Stomach (tissue), 9 donors: ENCODE results near the gene CPXM2. TPM values are rescaled to one million over a fixed set of nuclear protein-coding genes. Genes with fewer than 3 reads are reported as not detected.

Experiments
- DNase-seq, 2 donors: peaks; one replicate each; pipeline versions ENCODE4 v3.0.0 to v3.0.0-alpha.2; 2013 to 2019
- H3K27ac ChIP-seq, 5 donors: fragments of 200-600 bp in 4 of 5; sonication (generic) in 4 of 5; one replicate each; pipeline ENCODE4 v1.5.1; 2013 to 2019; ENCODE audit warnings: mild to moderate bottlenecking in 1 of 5, moderate library complexity in 1 of 5
- H3K27me3 ChIP-seq, 3 donors: fragments of 200-600 bp; sonication (generic); one replicate each; pipeline ENCODE4 v1.5.1; 2017 to 2019; ENCODE audit warnings: mixed run types in 1 of 3
- H3K36me3 ChIP-seq, 4 donors: fragments of 200-600 bp; sonication (generic); 1 replicate in 3 of 4; 2 replicates in 1 of 4; pipeline ENCODE4 v1.5.1; 2016 to 2019
- H3K4me1 ChIP-seq, 4 donors: fragments of 200-600 bp; sonication (generic); one replicate each; pipeline ENCODE4 v1.5.1; 2016 to 2019
- H3K4me3 ChIP-seq, 4 donors: fragments of 200-600 bp; sonication (generic) in 3 of 4; one replicate each; pipeline ENCODE4 v1.5.1; 2016 to 2019; ENCODE audit warnings: mild to moderate bottlenecking in 1 of 4
- H3K9me3 ChIP-seq, 4 donors: fragments of 200-600 bp; sonication (generic); one replicate each; pipeline ENCODE4 v1.5.1; 2016 to 2019
- EP300 ChIP-seq: sonication (generic); formaldehyde crosslinking; IDR thresholded peaks from one replicate; pipeline ENCODE4 v1.6.1; 2017; ENCODE audit warnings: antibody characterized with exemption
- POLR2A ChIP-seq, 4 donors: fragments of 450-650 bp; IDR thresholded peaks; one replicate each; pipeline ENCODE4 v1.6.1; 2016; ENCODE audit warnings: antibody characterized with exemption in 4 of 4, control low read depth in 2 of 4, mild to moderate bottlenecking in 1 of 4, moderate library complexity in 1 of 4
- POLR2AphosphoS5 ChIP-seq, 3 donors: sonication (generic); formaldehyde crosslinking; IDR thresholded peaks; one replicate each; pipeline ENCODE4 v1.6.1; 2016; ENCODE audit warnings: antibody characterized with exemption in 3 of 3
- WGBS, 5 donors: extraction: QIAGEN DNeasy Blood & Tissue Kit in 3 of 5; methylation state at CpG; one replicate each; pipeline versions ENCODE4 v1.1.5 to v1.1.7; 2013 to 2018; 5-methylcytosine and 5-hydroxymethylcytosine counted together
- intact Hi-C: fragments of 100-400 bp; cut with DNase I; formaldehyde crosslinking; loops from one replicate; pipeline ENCODE4 v1.15.1; 2023; ENCODE audit warnings: low total_unique reads
- polyA plus RNA-seq, 3 donors: library from polyadenylated mRNA; stranded (reverse); fragments of 200-250 nt; gene quantifications; one replicate each; pipeline ENCODE4 v1.2.3, GENCODE V29; 2013
- total RNA-seq, 5 donors: library from RNA; depleted of rRNA; stranded (reverse); fragments of >200 nt; gene quantifications; one replicate each; pipeline versions ENCODE4 v1.1.0 to v1.2.3, GENCODE V29; 2014 to 2016
- TF ChIP-seq, protein P1 (sequence below), 7 experiments: fragments of 450-650 bp in 4 of 7; fragments of 200-600 bp in 3 of 7; sonication (generic) in 3 of 7; IDR thresholded peaks; one replicate each; pipeline ENCODE4 v1.5.1; 2016 to 2019; ENCODE audit warnings: antibody characterized with exemption in 7 of 7, control low read depth in 2 of 7, mild to moderate bottlenecking in 1 of 7
- donor health status: healthy with polysubstance abuse.
- donor health status: Bipolar disorder and iron deficiency.
- donor health status: healthy.

Gene CPXM2
- total and polyA plus RNA-seq, 8 donors: 0.46 to 33.5 (median 9.9) TPM

DNA sequence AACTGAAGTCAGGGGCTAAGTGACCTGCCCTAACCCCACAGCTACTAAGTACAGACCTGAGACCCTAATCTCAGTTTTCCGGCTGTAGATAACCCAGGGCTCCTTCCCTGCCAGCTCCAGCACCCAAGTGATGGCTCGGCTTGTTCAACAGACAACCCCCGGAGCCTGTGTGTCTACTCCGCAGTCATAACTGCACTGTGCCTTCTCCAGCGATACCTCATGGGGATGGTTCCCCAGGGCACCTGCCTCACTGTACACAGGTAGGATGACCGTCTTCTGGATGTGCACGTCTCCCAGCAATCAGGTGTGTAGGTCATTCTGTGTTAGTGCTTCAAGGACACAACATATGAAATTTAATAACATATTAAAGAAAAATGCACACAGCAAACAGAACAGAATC is 37.1 kb downstream of the CPXM2 start:
- WGBS, 5 donors: 54 to 72% (median 66%) methylated on average over 7 of the region's 7 CpGs
- no peak for DNase-seq

DNA sequence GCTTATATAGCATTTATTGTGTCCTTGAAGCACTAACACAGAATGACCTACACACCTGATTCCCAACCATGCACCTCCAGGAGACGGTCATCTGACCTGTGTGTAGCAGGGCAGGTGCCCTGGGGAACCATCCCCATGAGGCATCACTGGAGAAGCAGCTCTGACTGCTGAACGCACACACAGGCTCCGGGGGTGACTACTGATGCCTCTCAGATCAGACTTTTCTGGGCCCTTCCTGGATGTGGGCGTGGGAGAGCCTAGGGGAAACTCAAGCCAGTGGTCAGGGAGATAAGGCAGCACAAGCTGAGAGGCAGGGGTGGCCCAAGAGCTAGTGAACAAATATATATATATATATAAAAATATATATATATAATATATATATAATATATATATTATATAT is 37.6 kb downstream of the CPXM2 start:
- Histone ChIP-seq H3K27me3 (no peaks in the 10 kb centered on the region), H3K27ac (peak overlapping the region in 1 of 5 donors; percentile 51), H3K4me1 (peaks cover 0 to 20% (median 0%) of the 10 kb centered on the region in 4 donors), H3K9me3 (no peaks in the 10 kb centered on the region), H3K4me3 (no peak overlapping the region), H3K36me3 (no peaks in the 10 kb centered on the region)
- DNase-seq: no peak
- WGBS, 5 donors: 39 to 55% (median 54%) methylated on average over 4 of the region's 4 CpGs
- intact Hi-C loops: no loop called here
- TF ChIP-seq EP300 (no peak), POLR2A (IDR thresholded peaks at IDR 0.05) (no peak), POLR2AphosphoS5 (IDR thresholded peaks at IDR 0.05) (no peak)
- TF ChIP-seq, protein P1, sequence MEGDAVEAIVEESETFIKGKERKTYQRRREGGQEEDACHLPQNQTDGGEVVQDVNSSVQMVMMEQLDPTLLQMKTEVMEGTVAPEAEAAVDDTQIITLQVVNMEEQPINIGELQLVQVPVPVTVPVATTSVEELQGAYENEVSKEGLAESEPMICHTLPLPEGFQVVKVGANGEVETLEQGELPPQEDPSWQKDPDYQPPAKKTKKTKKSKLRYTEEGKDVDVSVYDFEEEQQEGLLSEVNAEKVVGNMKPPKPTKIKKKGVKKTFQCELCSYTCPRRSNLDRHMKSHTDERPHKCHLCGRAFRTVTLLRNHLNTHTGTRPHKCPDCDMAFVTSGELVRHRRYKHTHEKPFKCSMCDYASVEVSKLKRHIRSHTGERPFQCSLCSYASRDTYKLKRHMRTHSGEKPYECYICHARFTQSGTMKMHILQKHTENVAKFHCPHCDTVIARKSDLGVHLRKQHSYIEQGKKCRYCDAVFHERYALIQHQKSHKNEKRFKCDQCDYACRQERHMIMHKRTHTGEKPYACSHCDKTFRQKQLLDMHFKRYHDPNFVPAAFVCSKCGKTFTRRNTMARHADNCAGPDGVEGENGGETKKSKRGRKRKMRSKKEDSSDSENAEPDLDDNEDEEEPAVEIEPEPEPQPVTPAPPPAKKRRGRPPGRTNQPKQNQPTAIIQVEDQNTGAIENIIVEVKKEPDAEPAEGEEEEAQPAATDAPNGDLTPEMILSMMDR (IDR thresholded peaks at IDR 0.05): no peak

More for the DNA sequence above, 37.1 kb downstream of the CPXM2 start:
- intact Hi-C loops: no loop called here
- H3K4me3 ChIP-seq: no peak overlapping the region
- no peaks in the 10 kb centered on the region for H3K27me3 ChIP-seq
- no peaks in the 10 kb centered on the region for H3K36me3 ChIP-seq
- TF ChIP-seq, protein P1 (IDR thresholded peaks at IDR 0.05): no peak
- TF ChIP-seq POLR2AphosphoS5 (IDR thresholded peaks at IDR 0.05): no peak
- TF ChIP-seq POLR2A (IDR thresholded peaks at IDR 0.05): no peak
- TF ChIP-seq EP300: no peak
- H3K27ac ChIP-seq: peak overlapping the region in 1 of 5 donors; percentile 93
- H3K9me3 ChIP-seq: no peaks in the 10 kb centered on the region
- H3K4me1 ChIP-seq: peaks cover 0 to 20% (median 0%) of the 10 kb centered on the region in 4 donors

DNA sequence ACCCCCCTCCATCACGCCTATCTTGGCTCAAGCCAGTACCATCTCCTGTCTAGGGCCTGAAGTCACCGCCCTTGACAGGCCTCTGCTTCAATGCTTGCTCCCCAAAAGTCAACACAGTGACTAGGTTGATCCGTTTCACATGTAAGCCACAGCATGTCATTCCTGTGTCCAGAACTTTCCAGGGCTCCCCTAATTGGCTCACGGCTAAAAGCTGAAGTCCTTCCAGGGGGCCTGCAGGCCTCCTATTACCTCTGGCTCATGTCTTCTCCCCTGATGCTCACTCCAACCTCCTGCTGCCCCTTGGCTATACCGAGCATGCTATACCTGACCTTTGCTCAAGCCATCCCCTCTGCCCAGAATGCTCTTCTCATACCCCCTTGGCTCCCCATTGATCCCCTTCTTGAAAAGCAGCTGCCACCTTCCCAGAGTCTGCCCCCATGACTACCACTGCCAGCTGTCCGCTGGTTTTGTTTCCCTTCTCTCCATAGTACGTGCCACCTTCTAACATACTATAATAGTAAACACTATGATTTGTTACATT is 39.1 kb downstream of the CPXM2 start:
- no peaks in the 10 kb centered on the region for H3K36me3 ChIP-seq
- H3K27ac ChIP-seq: no peak overlapping the region
- DNase-seq: no peak
- peaks cover 0 to 28% (median 0%) of the 10 kb centered on the region in 4 donors for H3K4me1 ChIP-seq
- H3K27me3 ChIP-seq: no peaks in the 10 kb centered on the region
- TF ChIP-seq POLR2A (IDR thresholded peaks at IDR 0.05) (no peak), POLR2AphosphoS5 (IDR thresholded peaks at IDR 0.05) (no peak), EP300 (no peak)
- TF ChIP-seq, protein P1 (IDR thresholded peaks at IDR 0.05): no peak
- 76 to 83% (median 79%) methylated on average over 7 of the region's 7 CpGs for WGBS, 5 donors
- intact Hi-C loops: no loop called here
- no peaks in the 10 kb centered on the region for H3K9me3 ChIP-seq
- H3K4me3 ChIP-seq: no peak overlapping the region

DNA sequence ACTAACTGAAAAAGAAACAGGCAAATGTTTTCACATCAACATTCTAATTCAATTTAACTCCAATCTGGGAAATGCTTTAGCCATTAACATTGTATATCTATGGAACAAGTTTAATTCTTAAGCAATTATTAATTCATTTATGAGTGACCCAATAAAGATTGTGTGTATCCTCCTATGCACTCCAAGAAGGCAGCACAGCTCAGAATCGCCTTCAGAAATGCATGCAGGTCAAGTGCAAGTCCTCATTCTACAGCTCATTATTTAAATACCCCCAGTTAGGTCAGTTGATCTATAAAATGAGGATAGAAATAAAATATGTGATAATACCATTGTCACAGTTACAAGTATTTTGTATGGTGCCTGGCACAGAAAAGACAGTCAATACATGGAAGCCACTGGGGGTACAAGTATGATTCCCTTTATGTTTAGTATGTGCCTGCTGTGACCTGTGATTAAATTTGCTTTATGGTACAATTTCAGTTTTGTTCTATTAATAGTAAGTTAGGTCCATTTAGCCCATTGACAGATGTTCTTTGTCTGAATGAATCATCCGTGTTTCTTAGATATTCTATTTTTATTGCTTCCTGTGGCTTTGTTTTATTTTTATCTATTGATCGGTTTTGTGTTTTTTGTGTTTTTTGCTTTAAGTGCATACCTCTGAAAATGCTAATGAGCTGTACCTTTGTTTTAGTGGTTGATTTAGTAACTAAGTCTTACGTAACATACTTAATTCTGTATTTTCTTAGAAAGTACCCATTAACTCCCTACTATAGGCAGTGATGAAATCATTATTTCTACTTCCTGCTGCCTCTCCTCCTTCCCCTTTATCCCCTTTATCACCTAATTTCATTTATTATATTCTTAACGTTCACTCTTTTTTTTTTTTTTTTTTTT is 42.8 kb downstream of the CPXM2 start:
- no peak for DNase-seq
- Histone ChIP-seq H3K27me3 (no peaks in the 10 kb centered on the region), H3K9me3 (peaks cover 0 to 6% (median 0%) of the 10 kb centered on the region in 4 donors), H3K36me3 (no peaks in the 10 kb centered on the region), H3K27ac (no peak overlapping the region), H3K4me1 (peaks cover 0 to 23% (median 0%) of the 10 kb centered on the region in 4 donors), H3K4me3 (no peak overlapping the region)
- intact Hi-C loops: no loop called here
- TF ChIP-seq EP300: no peak
- TF ChIP-seq, protein P1 (IDR thresholded peaks at IDR 0.05): no peak
- no peak for TF ChIP-seq POLR2A (IDR thresholded peaks at IDR 0.05)
- TF ChIP-seq POLR2AphosphoS5 (IDR thresholded peaks at IDR 0.05): no peak
- WGBS, 5 donors: 53 to 67% (median 60%) methylated on average over 5 of the region's 5 CpGs
